GM12872 (cell line): ENCODE results near the gene LRBA.

Experiments
- TF ChIP-seq, protein P1 (sequence below): IDR thresholded peaks from 3 replicates; pipeline ENCODE4 v1.5.1; 2011; ENCODE audit warnings: low read depth, mild to moderate bottlenecking, low read length, moderate library complexity; ENCODE audit not compliant: insufficient read depth

The LRBA gene

DNA sequence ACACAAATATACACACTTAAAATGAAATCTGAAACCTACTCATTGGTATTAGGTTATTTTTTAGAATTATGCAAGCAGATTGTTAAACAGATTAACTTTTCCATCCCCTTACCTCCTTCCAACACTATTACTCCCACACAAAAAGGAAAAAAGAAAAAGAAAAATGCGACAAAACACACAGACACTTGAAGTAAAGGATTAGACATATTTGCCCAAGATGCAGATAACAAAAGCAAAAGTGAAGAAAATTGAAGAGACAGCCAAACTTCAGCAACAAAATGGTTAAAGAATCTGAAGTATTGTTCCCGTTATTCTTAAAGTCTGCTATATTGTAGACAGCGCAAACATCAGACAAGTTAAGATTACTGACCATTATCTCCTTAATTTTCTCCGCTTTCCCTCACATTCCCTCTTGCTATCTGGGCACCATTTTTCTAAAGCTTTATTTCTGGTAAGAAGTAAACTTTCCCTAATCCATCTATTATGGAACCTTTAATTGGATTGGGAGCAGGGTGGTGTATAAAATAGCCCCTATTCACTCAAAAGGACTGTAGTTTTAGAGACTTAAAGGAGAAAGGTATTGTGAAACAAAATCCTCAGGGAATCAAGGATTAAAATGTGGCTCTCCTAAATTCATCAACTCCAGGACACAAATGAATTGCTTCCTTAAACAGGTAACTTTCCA lies 467.8 kb downstream of the LRBA start:
- TF ChIP-seq, protein P1, sequence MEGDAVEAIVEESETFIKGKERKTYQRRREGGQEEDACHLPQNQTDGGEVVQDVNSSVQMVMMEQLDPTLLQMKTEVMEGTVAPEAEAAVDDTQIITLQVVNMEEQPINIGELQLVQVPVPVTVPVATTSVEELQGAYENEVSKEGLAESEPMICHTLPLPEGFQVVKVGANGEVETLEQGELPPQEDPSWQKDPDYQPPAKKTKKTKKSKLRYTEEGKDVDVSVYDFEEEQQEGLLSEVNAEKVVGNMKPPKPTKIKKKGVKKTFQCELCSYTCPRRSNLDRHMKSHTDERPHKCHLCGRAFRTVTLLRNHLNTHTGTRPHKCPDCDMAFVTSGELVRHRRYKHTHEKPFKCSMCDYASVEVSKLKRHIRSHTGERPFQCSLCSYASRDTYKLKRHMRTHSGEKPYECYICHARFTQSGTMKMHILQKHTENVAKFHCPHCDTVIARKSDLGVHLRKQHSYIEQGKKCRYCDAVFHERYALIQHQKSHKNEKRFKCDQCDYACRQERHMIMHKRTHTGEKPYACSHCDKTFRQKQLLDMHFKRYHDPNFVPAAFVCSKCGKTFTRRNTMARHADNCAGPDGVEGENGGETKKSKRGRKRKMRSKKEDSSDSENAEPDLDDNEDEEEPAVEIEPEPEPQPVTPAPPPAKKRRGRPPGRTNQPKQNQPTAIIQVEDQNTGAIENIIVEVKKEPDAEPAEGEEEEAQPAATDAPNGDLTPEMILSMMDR: no peak

DNA sequence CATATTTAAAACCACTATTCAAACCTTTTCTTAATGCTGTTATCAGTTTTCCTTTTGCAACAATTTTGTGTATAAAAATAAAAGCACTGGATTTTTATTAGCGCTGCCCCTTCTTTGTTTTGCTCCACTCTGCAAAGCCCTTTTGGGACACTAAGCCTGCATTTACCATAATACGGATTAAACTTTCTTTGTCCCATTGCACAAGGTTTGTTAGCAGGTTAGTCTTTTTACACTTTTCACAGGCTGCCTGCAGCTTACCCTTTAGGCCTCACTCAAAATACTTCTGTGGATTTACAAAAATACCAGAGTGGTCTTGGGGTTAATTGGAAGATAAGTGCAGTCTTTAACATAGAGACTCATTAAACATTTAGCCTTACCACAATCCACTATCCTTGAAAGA lies 468.8 kb downstream of the LRBA start:
- TF ChIP-seq, protein P1: no peak

DNA sequence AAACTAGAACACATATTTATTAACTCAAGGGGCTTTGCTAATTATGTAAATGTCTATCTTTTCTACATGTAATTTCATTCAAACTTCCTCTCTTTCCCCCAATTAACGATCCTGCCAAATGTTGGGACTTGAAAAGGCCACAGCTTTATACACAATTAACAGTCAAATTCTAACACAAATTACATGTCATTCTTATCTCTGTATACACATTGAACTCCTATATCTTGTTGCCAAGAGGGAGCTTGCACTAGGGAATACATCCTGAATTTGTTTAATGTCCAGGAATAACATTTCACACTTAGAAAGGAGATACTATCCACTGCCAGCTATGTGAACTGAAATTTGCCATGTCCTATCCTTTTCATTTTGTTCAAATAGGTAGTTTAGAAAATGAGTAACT lies 472.0 kb downstream of the LRBA start:
- TF ChIP-seq, protein P1: no peak

DNA sequence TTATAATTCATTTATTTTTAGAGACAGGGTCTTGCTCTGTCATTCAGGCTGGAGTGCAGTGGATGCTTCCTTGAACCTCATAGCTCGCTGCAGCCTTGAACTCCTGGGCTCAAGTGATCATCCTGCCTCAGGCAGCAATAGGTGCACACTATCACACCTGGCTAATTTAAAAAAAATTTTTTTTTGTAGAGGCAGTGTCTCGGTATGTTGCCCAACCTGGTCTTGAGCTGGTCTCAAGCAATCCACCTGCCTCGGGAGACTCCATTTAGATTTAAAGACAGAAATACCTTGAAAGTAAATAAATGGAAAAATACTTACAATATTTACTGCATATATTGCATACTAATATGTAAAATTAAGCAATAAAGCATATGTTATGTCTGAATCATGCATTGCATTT lies 473.4 kb downstream of the LRBA start:
- TF ChIP-seq, protein P1: no peak

DNA sequence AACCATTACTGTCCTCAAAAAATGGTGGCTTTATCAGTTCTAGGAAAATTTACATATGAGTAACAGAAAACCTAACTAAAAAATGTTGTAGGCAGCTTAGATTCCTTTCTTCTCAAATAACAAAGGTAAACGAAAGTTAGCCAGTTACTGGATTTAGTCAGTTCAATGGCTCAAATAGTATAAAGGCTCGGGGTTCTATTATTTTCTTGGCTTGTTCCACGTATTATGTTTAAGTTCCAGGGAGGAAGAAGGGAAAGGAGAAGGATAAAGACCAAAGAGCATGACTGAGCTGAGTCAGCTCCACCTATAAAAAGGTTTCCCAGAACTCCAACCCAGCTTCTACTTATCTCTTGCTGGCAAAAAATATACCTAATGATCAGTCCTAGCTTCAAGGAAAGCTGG lies 474.1 kb downstream of the LRBA start:
- TF ChIP-seq, protein P1: no peak

DNA sequence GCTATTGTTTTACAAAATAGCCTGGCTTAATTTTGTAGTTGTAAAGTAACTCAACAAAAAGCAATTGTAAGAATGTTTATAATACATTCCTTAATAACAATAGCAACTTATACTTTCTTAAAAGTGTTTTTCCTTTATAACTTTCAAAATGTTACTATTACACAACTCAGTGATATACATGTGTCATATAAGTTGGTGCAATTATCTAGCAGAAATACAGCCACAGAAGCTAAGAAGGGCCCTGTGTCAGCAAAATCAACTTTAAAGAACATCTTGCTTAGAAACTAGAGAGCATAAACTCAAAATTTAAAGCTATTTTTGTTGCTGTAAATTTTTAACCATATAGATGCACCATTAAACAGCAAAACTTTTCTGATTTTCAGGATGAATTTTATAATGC lies 474.5 kb downstream of the LRBA start:
- TF ChIP-seq, protein P1: no peak

DNA sequence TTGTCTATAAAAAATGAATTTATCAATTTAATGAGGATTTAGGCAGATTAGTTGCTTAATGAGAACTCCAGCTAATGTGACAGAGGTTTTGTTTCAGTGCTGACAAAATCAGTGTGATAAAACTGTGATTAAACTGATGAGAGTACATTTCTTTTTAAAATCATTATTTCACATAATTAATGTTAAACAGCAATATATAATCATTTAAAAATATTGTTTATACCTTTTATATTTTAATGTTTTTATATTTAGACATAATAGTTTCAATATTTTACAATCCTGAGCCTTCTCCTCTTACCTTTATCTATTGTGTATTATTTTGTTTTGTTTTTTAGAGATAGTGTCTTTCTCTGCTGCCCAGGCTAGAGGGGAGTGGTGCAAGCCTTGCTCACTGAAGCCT lies 480.3 kb downstream of the LRBA start:
- TF ChIP-seq, protein P1: no peak
